Activated naive CD8-positive, alpha-beta T cell (primary cell): ENCODE results near the gene ACO2.
"Not testable (repeated sequence)": the region's sequence is repeated elsewhere in the genome, so short reads cannot be mapped to it uniquely, and the experiment has no call there.

Experiments
- H3K27ac Mint-ChIP-seq: one replicate; pipeline ENCODE4 v1.8.0; 2021; ENCODE audit warnings: mixed read lengths
- H3K27me3 Mint-ChIP-seq: one replicate; pipeline ENCODE4 v1.8.0; 2021; ENCODE audit warnings: mixed read lengths
- H3K36me3 Mint-ChIP-seq: one replicate; pipeline ENCODE4 v1.8.0; 2021; ENCODE audit warnings: mixed read lengths
- H3K4me1 Mint-ChIP-seq: one replicate; pipeline ENCODE4 v1.8.0; 2021; ENCODE audit warnings: low read depth, mixed read lengths
- H3K4me3 Mint-ChIP-seq: one replicate; pipeline ENCODE4 v1.8.0; 2021; ENCODE audit warnings: mild to moderate bottlenecking, mixed read lengths
- H3K9me3 Mint-ChIP-seq: one replicate; pipeline ENCODE4 v1.8.0; 2021; ENCODE audit warnings: low read depth, mixed read lengths

The ACO2 gene

GRCh38 chr22:41571786-41572185, 102.9 kb downstream of the ACO2 start:
- no peaks in the 10 kb centered on the region for H3K36me3 Mint-ChIP-seq
- no peaks in the 10 kb centered on the region for H3K4me1 Mint-ChIP-seq
- no peaks in the 10 kb centered on the region for H3K27me3 Mint-ChIP-seq
- no peak overlapping the region for H3K27ac Mint-ChIP-seq
- no peaks in the 10 kb centered on the region for H3K9me3 Mint-ChIP-seq
- H3K4me3 Mint-ChIP-seq = no peak overlapping the region

GRCh38 chr22:41572305-41572704, 103.4 kb downstream of the ACO2 start:
- H3K27ac Mint-ChIP-seq = not testable (repeated sequence)

DNA sequence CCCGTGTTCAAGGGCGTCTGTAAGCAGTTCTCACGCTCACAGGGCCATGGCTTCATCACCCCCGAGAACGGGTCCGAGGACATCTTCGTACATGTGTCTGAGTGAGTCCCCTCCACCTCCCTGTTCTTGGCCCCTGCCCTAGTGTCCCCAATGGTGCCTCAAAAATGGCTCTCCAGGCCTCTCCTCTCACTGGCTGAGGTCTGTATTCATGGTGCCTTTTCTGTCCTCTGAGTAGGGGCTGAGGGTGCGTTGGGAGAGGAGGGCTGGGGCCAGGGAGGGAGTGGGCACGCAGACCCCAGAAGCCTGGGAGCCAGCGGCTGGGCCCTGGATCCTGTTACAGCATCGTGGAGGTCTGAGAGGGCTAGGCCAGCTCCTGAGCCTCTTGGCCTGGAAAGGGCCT, 104.8 kb downstream of the ACO2 start:
- Mint-ChIP-seq H3K4me3 (no peak overlapping the region), H3K27me3 (no peaks in the 10 kb centered on the region), H3K36me3 (no peaks in the 10 kb centered on the region), H3K4me1 (no peaks in the 10 kb centered on the region), H3K9me3 (no peaks in the 10 kb centered on the region), H3K27ac (no peak overlapping the region)

More at GRCh38 chr22:41572305-41572704, 103.4 kb downstream of the ACO2 start:
- not testable (repeated sequence) for H3K36me3 Mint-ChIP-seq, H3K9me3 Mint-ChIP-seq, H3K4me1 Mint-ChIP-seq, H3K27me3 Mint-ChIP-seq, H3K4me3 Mint-ChIP-seq

DNA sequence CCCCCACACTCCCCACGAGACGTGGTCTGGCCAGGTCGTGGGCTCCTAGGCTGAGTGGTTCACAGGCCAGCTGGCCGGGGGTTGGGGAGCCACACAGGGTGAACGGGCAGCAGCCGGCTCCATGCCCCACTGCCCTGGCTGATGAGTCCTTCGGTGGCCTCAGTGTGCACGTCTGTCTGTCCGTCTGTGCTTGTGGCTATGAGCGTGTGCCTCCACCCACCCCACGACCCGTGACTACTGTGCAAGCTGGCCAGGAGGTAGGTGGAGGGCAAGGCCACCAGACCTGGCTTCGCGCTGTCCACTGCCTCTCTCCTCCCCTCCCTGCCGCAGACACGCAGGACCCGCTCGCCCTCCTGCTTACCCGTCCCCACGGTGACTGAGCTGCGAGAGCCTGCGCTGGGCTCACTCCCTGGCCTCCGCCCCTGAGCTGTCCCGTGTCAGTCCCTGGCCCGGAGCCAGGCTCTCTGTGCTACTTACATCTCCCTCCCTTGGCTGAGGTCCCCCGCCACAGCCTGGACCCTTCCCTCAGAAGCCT, 106.0 kb downstream of the ACO2 start:
- no peaks in the 10 kb centered on the region for H3K9me3 Mint-ChIP-seq
- no peaks in the 10 kb centered on the region for H3K27me3 Mint-ChIP-seq
- H3K4me3 Mint-ChIP-seq = no peak overlapping the region
- peaks cover 2% of the 10 kb centered on the region for H3K36me3 Mint-ChIP-seq
- H3K4me1 Mint-ChIP-seq = no peaks in the 10 kb centered on the region
- H3K27ac Mint-ChIP-seq = no peak overlapping the region

- Mint-ChIP-seq H3K4me1 (no peaks in the 10 kb centered on the region), H3K9me3 (no peaks in the 10 kb centered on the region), H3K27me3 (no peaks in the 10 kb centered on the region), H3K27ac (no peak overlapping the region), H3K36me3 (peaks cover 2% of the 10 kb centered on the region), H3K4me3 (no peak overlapping the region)
Measured at GRCh38 chr22:41575533-41575932, 106.6 kb downstream of the ACO2 start.

- no peak overlapping the region for H3K27ac Mint-ChIP-seq
- H3K36me3 Mint-ChIP-seq = peaks cover 2% of the 10 kb centered on the region
- H3K27me3 Mint-ChIP-seq = no peaks in the 10 kb centered on the region
- H3K9me3 Mint-ChIP-seq = no peaks in the 10 kb centered on the region
- no peak overlapping the region for H3K4me3 Mint-ChIP-seq
- no peaks in the 10 kb centered on the region for H3K4me1 Mint-ChIP-seq
Measured at GRCh38 chr22:41576877-41577276, 108.0 kb downstream of the ACO2 start.

DNA sequence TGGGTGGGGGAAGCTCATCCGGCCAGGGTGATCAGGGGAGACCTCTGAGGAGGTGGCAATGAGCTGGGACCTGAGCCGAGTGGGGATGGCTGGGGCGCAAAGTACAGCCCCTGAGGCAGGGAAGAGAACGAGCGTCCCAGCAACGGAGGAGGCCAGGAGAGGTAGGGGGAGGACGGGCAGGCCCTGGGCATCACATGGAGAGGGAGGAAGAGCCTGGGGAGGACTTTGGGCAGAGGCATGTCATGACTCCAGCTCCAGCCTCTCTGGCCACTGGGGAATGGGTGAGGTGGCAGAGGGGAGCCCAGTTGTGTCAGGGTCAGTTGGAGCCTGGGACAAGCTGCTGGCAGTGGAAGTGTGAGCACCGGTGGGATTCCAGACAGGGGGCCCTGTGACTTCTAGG, 109.2 kb downstream of the ACO2 start:
- H3K27me3 Mint-ChIP-seq = no peaks in the 10 kb centered on the region
- no peaks in the 10 kb centered on the region for H3K4me1 Mint-ChIP-seq
- no peak overlapping the region for H3K27ac Mint-ChIP-seq
- no peaks in the 10 kb centered on the region for H3K9me3 Mint-ChIP-seq
- peaks cover 2% of the 10 kb centered on the region for H3K36me3 Mint-ChIP-seq
- H3K4me3 Mint-ChIP-seq = no peak overlapping the region
